OCI-LY1 (cell line): Measurements from ENCODE around the gene SLC1A4.

Source experiments
- H2AFZ ChIP-seq: fragments of 200-600 bp; sonication (generic), shearing (Covaris generic); 2 replicates; pipeline ENCODE4 v1.6.0; 2014; ENCODE audit warnings: antibody characterized with exemption, mild to moderate bottlenecking, low read length
- H3F3A ChIP-seq: fragments of 200-600 bp; sonication (generic), shearing (Covaris generic); 2 replicates; pipeline ENCODE4 v1.6.0; 2014; ENCODE audit warnings: mild to moderate bottlenecking, antibody characterized with exemption, low read length, moderate library complexity; ENCODE audit not compliant: insufficient read depth
- H3K27ac ChIP-seq: fragments of 200-600 bp; sonication (generic); 2 replicates; pipeline ENCODE4 v1.5.1; 2014; ENCODE audit warnings: low read length, mixed run types, mild to moderate bottlenecking, low read depth; ENCODE audit not compliant: poor library complexity, severe bottlenecking
- H3K27me3 ChIP-seq: fragments of 200-600 bp; sonication (generic); 2 replicates; pipeline ENCODE4 v1.6.0; 2014; ENCODE audit warnings: antibody characterized with exemption, mild to moderate bottlenecking, low read length, moderate library complexity; ENCODE audit not compliant: insufficient read depth
- H3K36me3 ChIP-seq: fragments of 200-600 bp; sonication (generic); 2 replicates; pipeline ENCODE4 v1.6.1; 2014; ENCODE audit warnings: mild to moderate bottlenecking, antibody characterized with exemption, low read length, moderate library complexity, mixed read lengths; ENCODE audit not compliant: insufficient read depth
- H3K4me1 ChIP-seq: fragments of 200-600 bp; sonication (generic); 2 replicates; pipeline ENCODE4 v1.5.1; 2014; ENCODE audit warnings: mild to moderate bottlenecking, low read length, moderate library complexity; ENCODE audit not compliant: insufficient read depth, severe bottlenecking
- H3K4me2 ChIP-seq: fragments of 200-600 bp; sonication (generic), shearing (Covaris generic); 2 replicates; pipeline ENCODE4 v1.6.1; 2014; ENCODE audit warnings: low read length
- H3K4me3 ChIP-seq: fragments of 200-600 bp; sonication (generic); 2 replicates; pipeline ENCODE4 v1.5.1; 2014; ENCODE audit warnings: low read length, low read depth, mild to moderate bottlenecking, mixed read lengths; ENCODE audit not compliant: poor library complexity, severe bottlenecking
- H3K79me2 ChIP-seq: fragments of 200-600 bp; shearing (Covaris generic); 2 replicates; pipeline ENCODE4 v1.6.1; 2016; ENCODE audit warnings: mixed run types, low read length, mixed read lengths; ENCODE audit not compliant: insufficient read depth
- H3K9ac ChIP-seq: fragments of 200-600 bp; sonication (generic), shearing (Covaris generic); 2 replicates; pipeline ENCODE4 v1.6.1; 2014; ENCODE audit warnings: mild to moderate bottlenecking, low read length, mixed read lengths
- H3K9me2 ChIP-seq: fragments of 200-600 bp; sonication (generic), shearing (Covaris generic); 2 replicates; pipeline ENCODE4 v1.6.1; 2014; ENCODE audit warnings: low read depth, mild to moderate bottlenecking, low read length, mixed read lengths
- H3K9me3 ChIP-seq: fragments of 200-600 bp; shearing (Covaris generic); 2 replicates; pipeline ENCODE4 v1.6.1; 2014; ENCODE audit warnings: low read length, mixed read lengths
- H4K20me1 ChIP-seq: fragments of 200-600 bp; sonication (generic), shearing (Covaris generic); 2 replicates; pipeline ENCODE4 v1.6.0; 2016; ENCODE audit warnings: mild to moderate bottlenecking, low read length; ENCODE audit not compliant: insufficient read depth
- EZH2 ChIP-seq: fragments of 200-600 bp; sonication (generic), shearing (Covaris generic); IDR thresholded peaks from 2 replicates; pipeline ENCODE4 v1.8.0; 2017; ENCODE audit warnings: borderline replicate concordance, mixed run types, mild to moderate bottlenecking, antibody characterized with exemption, low read length, moderate library complexity, mixed read lengths
- TF ChIP-seq, protein P1 (sequence below): fragments of 200-600 bp; sonication (generic), shearing (Covaris generic); IDR thresholded peaks from 2 replicates; pipeline ENCODE4 v1.5.1; 2017; ENCODE audit warnings: mild to moderate bottlenecking, antibody characterized with exemption, low read length, moderate library complexity, mixed read lengths

Gene SLC1A4

DNA sequence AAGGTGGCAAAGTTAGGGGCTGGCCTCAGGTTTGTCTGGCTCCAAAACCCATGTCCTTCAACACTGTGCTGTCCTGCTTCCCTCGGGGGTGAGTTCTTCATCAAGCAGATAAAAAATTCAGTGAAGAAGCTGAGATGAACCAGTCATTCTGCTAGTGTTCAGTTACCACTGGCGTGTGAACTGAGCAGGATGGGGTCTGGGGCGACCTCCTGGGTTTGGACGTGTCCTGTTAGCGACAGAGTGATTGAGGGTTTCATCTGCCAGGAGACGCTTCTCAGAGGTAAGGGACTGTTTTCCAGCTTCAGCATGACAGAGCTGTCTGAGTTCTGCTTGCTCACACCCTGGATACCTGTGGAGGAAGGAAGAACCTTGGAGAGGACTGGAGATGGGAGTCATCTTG lies 81.7 kb downstream of the SLC1A4 start:
- H3K9me3 ChIP-seq: no peaks in the 10 kb centered on the region
- no peak overlapping the region for H3K4me3 ChIP-seq
- H2AFZ ChIP-seq: no peak overlapping the region
- H3K27ac ChIP-seq: peak overlapping the region; percentile 9
- H3F3A ChIP-seq: no peaks in the 10 kb centered on the region
- no peaks in the 10 kb centered on the region for H3K9me2 ChIP-seq
- no peaks in the 10 kb centered on the region for H4K20me1 ChIP-seq
- no peak for TF ChIP-seq EZH2
- TF ChIP-seq, protein P1, sequence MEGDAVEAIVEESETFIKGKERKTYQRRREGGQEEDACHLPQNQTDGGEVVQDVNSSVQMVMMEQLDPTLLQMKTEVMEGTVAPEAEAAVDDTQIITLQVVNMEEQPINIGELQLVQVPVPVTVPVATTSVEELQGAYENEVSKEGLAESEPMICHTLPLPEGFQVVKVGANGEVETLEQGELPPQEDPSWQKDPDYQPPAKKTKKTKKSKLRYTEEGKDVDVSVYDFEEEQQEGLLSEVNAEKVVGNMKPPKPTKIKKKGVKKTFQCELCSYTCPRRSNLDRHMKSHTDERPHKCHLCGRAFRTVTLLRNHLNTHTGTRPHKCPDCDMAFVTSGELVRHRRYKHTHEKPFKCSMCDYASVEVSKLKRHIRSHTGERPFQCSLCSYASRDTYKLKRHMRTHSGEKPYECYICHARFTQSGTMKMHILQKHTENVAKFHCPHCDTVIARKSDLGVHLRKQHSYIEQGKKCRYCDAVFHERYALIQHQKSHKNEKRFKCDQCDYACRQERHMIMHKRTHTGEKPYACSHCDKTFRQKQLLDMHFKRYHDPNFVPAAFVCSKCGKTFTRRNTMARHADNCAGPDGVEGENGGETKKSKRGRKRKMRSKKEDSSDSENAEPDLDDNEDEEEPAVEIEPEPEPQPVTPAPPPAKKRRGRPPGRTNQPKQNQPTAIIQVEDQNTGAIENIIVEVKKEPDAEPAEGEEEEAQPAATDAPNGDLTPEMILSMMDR: no peak
- H3K79me2 ChIP-seq: no peaks in the 10 kb centered on the region
- peaks cover 20% of the 10 kb centered on the region; the same call in 1 of the 2 replicates for H3K36me3 ChIP-seq
- H3K4me2 ChIP-seq: no peak overlapping the region
- H3K9ac ChIP-seq: no peak overlapping the region
- no peaks in the 10 kb centered on the region for H3K27me3 ChIP-seq
- H3K4me1 ChIP-seq: peaks cover 34% of the 10 kb centered on the region

DNA sequence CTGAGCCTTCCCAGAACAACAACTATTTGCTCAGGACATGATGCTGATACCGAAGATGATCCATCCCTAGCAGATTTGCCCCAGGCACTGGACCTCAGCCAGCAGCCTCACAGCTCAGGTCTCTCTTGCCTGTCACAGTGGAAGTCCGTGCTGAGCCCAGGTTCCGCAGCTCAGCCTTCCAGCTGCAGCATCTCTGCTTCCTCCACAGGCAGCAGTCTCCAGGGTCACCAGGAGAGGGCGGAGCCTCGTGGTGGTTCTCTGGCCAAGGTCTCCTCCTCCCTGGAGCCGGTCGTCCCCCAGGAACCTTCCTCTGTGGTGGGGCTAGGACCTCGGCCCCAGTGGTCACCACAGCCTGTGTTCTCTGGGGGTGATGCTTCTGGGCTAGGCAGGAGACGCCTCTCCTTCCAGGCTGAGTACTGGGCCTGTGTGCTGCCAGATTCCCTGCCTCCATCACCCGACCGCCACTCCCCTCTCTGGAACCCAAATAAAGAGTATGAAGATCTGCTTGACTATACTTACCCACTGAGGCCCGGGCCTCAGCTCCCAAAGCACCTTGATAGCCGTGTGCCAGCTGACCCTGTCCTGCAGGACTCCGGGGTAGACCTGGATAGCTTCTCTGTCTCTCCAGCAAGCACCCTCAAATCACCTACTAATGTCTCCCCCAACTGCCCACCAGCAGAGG lies 82.4 kb downstream of the SLC1A4 start:
- Histone ChIP-seq H3K4me2 (no peak overlapping the region), H3K27ac (no peak overlapping the region), H3K79me2 (no peaks in the 10 kb centered on the region), H3K9me2 (no peaks in the 10 kb centered on the region), H3K27me3 (no peaks in the 10 kb centered on the region), H4K20me1 (no peaks in the 10 kb centered on the region), H3K4me1 (peaks cover 34% of the 10 kb centered on the region), H3K4me3 (no peak overlapping the region), H3K9ac (no peak overlapping the region), H2AFZ (no peak overlapping the region), H3K36me3 (peaks cover 27% of the 10 kb centered on the region; the same call in 1 of the 2 replicates), H3F3A (no peaks in the 10 kb centered on the region), H3K9me3 (no peaks in the 10 kb centered on the region)
- TF ChIP-seq, protein P1: peak; percentile 44
- no peak for TF ChIP-seq EZH2

DNA sequence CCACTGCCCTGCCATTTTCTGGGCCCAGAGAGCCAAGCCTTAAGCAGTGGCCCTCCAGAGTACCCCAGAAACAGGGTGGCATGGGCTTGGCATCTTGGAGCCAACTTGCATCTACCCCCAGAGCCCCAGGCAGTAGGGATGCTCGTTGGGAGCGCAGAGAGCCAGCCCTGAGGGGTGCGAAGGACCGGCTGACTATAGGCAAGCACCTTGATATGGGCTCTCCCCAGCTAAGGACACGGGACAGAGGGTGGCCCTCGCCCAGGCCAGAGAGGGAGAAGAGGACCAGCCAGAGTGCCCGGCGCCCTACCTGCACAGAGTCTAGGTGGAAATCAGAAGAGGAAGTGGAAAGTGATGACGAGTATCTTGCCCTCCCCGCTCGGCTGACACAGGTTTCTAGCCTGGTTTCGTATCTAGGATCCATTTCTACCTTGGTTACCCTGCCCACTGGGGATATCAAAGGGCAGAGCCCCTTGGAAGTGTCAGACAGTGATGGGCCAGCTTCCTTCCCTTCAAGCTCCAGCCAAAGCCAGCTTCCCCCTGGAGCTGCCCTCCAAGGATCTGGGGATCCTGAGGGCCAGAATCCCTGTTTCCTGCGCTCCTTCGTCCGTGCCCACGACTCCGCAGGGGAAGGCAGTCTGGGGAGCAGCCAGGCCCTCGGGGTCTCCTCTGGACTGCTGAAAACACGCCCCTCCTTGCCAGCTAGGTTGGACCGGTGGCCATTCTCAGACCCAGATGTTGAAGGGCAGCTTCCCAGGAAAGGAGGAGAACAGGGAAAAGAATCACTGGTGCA lies 83.2 kb downstream of the SLC1A4 start:
- Histone ChIP-seq H3K27me3 (no peaks in the 10 kb centered on the region), H3K27ac (no peak overlapping the region), H3K4me1 (peaks cover 34% of the 10 kb centered on the region), H3K9me3 (no peaks in the 10 kb centered on the region), H3K9ac (no peak overlapping the region), H3F3A (no peaks in the 10 kb centered on the region), H3K4me3 (no peak overlapping the region), H3K36me3 (peaks cover 28% of the 10 kb centered on the region; the same call in 1 of the 2 replicates), H2AFZ (no peak overlapping the region), H4K20me1 (no peaks in the 10 kb centered on the region), H3K79me2 (no peaks in the 10 kb centered on the region), H3K4me2 (no peak overlapping the region), H3K9me2 (no peaks in the 10 kb centered on the region)
- TF ChIP-seq, protein P1: no peak
- no peak for TF ChIP-seq EZH2
